Activated gamma-delta T cell treated with Interleukin-2 at 50 U/mL for 16 hours (primary cell): ENCODE measurements around the gene A3GALT2.

Experiments used
- DNase-seq: peaks from one replicate; pipeline ENCODE4 v3.0.0-alpha.2; 2020

The A3GALT2 gene

DNA sequence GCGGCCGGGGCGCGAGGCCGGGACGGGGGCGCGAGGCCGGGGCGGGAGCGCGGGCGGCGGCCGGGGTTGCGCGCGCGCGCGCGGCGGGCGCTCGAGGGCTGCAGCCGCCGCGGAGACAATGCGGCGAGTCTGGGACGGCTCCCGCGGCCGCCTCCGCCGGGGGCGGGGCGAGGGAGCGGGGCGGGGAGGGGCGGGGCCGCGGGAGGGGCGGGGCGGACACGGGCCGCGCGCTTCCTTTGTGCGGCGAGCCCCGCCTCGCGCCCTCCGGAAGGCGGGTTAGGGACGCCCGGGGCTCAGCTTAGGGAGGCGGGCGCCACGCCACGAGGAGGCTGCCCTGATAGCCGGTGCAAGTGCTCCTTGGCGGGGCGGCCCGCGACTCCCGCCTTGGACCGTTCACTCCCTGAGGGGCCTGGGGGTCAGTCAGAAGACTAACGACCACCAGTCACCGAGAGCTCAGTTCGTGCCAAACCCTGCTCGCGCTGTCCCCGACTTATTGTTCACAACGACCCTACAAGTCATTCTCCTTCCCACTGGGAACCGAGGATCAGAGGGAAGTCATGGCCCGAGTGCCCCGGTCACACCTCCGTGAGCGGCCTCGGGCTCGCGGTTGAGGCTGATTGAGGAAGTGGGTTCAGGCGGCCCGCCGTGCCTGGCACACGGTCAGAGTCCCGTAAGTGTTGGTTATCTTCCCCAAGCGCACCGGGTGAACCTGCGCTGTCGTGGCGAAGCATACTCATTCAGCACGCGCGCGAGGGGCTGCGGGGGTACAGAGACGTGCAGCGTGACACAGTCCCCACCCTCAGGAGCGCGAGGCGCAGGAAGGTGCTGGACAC lies 29.1 kb upstream of the A3GALT2 start:
- DNase-seq, result peak; percentile 71

DNA sequence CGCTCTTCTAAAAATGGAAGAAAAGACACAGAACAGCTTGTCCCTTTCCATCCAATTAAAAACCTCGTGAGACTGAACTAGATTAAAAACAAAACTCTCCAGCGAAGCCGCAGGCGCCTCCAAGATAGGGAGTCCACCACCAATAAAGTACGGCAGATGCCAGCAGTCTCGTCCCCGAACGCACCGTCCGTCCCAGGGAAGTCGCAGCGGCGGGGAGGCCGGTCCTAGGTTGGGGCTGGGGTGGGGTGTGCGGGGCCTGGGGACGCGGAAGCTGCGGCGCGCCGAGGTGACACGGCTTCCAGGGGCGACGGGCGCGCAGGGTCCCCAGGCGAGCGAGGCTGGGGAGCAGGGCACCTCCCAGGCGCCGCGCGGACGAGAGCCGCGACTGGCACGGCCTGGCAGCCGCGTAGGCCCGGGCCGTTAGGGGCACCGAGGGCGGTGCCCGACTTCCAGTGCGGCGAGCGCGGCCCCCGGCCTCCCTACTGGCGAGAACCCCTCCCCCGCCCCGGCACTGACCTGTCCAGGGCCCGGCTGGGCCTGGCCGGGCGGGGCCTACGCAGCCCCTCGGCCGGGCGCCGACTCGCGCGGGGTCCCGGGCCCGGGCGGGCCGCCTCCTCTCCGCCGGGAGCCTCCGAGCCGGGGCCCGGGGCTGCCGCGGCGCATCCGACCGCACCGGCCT lies 28.3 kb upstream of the A3GALT2 start:
- DNase-seq, result peak; percentile 43

- DNase-seq, result no peak
These were observed 27.8 kb upstream of the A3GALT2 start for GRCh38 chr1:33348676-33349080.

DNA sequence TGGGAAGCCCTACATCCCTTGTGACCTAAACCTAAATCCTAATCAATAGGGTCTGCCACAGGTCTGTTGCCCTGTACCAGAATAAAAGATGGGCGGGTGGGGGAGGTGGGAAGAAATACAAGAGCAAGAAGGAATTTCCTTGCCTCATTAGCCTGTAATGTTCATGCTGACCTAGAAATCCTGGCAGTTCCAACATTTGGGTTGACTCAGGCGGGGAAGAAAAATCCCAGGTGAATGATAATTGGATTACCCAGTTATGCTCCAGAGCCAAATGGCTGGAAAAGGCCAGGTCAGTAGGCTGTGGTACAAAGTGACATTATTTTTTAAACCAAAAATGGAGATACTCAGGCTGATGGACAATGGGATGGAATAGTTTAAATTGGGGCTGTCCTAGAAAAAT lies 27.3 kb upstream of the A3GALT2 start:
- DNase-seq, result no peak

GRCh38 chr1:33347650-33347992 lies 26.7 kb upstream of the A3GALT2 start:
- no peak for DNase-seq

DNA sequence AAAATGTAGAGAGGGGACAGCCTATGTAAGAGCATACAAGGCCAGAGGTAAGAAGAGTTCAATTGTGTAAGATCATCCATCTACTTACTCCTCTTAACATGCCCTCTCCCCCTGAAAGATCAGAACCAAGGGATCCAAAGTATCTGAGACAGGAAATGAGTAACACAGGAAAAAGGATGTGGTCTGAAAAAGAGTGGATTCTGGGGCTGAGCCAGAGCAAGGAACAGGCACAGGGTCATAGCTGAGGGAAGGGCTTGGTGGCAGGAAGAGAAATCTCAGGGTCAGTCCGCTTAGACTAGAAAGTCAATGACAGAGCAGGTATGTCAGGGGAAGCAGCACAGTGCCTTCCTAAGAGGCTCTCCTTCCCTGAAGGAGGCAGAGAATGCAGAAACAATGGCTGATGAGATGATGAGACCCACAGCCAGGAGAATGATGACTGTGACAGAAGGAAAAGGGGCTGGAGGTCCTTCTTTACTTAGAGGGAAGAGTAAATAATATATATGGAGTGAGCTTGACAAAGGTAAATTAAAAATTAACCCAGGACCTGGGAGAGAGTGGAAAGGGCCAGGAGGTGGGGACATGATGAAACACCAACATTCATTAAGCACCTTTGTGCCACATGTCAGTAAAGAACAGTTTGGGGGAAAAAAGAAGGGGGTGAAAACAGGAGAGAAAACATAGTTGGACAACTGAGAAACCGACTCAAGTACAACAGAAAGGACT lies 26.2 kb upstream of the A3GALT2 start:
- DNase-seq, result no peak

- no peak for DNase-seq
These were observed 25.6 kb upstream of the A3GALT2 start for GRCh38 chr1:33346533-33346926.

DNA sequence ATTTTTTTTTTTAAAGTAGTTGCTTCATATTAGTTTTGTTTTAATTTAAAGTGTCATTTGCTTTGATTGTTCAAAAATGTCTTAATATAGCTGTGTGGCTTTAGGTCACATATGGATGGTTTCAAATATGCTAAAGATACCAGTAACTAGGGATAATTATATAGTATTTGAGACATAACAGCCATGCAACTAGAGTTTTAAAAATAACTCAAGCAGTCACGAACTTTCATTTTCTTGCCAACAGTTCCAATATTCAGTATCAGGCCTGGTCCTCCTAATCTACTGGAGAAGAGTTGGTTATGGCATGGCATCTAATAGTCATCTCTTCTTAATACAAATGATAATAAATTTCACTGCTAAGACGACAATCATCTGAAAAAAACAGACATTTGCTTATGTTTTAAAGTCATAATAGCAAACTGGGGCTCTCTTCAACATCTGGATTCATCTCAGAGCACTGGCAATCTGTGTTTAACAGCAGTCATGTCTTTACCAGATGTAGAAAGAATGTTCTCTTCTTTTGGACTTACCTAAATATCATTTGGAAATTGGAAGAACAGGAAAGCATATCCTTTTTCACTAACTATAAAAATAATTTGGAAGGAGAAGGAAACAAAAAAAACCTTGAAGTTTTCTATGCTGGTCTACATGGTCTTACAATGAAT lies 24.1 kb upstream of the A3GALT2 start:
- no peak for DNase-seq

- DNase-seq, result no peak
These were observed 22.6 kb upstream of the A3GALT2 start for GRCh38 chr1:33343539-33343938.

DNA sequence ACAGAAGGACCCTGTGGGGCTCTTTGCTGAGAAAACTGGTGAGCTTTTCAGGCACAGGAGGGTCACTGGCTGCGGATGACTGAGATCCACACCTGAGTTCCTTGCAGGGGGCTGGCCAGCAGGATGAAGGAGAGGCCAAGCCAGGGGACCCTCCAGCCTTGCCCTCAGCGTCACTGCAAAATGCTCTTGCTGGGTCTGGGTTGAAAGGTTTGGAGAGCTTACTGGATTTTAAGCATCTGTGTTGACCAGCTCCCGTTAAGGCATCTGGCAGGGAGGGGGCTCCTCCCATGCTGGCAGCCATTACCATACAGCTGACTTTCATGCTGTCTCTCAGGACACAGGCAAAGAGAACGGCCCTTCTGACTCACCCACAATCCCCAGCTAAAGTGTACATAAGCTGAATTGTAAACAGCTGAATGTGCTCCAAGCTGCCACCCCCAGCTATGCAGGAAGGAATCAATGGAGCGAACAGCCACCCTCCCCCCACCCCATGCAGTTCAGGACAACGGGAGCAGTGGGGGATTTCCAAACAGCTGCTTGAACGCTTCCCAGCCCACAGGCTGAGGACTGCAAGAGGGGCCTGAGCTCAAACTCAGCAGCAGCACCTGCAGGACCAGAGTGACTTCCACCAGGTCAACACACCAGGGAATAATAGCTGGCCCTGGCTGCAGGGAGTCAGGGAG lies 21.3 kb upstream of the A3GALT2 start:
- no peak for DNase-seq

- DNase-seq, result no peak
These were observed 20.3 kb upstream of the A3GALT2 start for GRCh38 chr1:33341190-33341589.

GRCh38 chr1:33339413-33339812 lies 18.5 kb upstream of the A3GALT2 start:
- DNase-seq, result no peak

DNA sequence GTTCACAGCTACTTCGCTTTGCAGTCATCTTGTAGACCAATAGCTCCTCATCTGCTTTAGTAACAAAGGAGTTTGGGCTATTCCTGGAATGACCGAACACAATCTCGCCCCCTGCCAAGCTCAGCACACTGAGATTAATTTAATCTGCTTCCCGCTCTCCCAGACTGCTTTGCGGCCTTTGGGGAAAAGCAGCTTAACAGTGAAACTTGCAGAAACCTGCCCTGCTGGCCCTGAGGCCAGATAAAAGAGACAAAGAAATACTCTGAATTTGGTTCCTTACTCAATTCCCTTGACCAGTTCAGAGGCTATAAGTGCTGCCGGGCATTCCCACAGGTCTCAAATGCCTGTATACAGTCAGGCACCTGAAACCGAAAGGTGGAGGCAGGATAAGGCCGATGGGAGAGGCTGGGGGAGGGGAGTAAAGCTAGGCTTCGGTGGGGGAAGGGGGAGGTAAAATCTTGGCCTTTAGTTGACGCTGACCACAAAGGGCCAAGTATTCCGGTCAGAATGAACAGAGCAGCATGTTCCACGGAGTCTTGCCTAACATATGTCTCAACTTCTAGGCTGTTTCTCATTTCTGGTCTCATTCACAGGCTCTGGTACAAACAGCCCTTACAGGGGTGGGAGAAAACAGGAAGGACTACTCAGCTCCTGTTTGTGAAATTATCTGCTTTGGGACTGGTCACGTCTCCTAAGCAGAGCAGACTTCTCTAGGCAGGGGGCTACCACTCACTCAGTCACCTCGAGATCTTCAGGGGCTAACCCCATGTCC lies 17.7 kb upstream of the A3GALT2 start:
- DNase-seq, result no peak

DNA sequence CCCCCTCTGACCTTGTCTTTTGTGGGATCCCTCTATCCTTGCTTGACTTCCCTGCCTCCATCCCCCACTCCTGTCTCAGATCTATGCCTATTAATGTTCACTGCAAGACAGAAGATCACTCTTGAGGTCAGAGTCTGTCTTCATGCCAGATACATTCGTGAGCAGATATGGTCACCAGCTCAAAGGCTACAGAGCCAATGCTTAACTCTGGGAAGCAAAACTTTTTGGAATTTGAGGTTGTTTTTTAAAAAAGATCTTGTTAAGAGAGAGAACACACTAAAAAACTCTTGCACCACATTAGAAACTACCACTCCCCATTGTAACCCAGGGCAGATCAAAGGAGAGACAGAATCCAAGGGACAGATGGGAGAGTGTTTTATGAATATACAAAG lies 17.1 kb upstream of the A3GALT2 start:
- DNase-seq, result no peak

DNA sequence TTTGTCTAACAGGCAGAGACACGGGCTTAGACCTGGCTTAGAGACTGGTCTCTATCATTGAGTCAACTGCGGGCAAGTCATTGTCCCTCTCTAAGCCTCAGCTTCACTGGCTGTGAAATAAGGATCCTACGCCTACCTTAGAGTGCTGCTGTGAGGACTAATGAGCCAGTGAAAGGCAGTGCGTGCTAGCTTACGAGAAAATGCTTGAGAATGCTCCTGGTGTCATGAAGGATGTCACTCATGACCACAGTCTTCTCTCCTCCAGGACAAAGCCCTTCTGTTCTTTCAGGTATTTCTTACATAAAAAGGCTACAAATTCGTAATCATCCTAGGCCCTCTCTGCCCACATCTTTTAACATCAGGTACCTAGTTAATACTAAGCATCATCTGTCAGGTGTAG lies 16.5 kb upstream of the A3GALT2 start:
- DNase-seq, result no peak

- no peak for DNase-seq
These were observed 15.7 kb upstream of the A3GALT2 start for GRCh38 chr1:33336580-33336979.

- no peak for DNase-seq
These were observed 14.1 kb upstream of the A3GALT2 start for GRCh38 chr1:33335020-33335419.

- DNase-seq, result no peak
These were observed 13.2 kb upstream of the A3GALT2 start for GRCh38 chr1:33334081-33334552.

DNA sequence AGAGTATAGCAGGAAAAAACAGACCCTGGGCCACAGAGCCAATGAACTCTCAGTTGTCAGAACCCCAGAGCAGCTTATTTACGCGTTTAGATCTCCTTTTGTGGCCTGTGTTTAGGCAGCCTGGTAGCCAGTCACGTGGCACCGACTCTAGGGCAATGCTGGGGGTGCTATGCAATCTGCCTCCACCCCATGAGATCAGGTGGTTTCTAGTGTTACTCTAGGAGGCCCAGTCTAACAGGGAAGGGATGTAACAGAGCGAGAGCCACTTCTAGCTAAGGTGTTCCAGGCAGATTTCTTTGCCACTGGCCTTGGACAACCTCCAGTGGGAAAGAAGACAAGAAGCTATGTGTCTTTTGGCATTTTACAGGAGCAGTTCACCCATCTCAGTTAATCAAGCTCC lies 12.0 kb upstream of the A3GALT2 start:
- DNase-seq, result no peak

DNA sequence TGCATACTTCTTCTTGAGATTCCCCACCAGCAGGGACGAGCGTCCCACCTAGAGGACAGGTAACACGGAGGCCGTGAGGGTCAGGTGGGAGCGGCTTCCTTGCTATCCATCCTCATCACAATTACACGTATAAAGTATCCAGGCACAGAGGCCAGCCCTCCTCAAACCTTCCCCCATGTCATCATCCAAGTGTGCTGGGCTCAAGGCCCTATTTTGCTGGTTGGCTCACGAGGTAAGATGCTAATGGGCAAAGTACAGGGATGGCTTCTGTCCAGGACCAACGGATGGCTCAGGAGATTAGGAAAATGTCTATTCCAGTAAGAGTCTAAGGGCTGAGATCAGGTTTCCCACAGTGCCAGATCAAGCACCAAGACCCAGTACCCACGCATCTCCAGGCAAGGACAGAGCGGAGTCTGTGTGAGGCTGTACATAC lies 11.5 kb upstream of the A3GALT2 start:
- DNase-seq, result no peak

GRCh38 chr1:33331444-33332356 lies 10.8 kb upstream of the A3GALT2 start:
- no peak for DNase-seq
